H1 (cell line): ENCODE measurements around the gene CHST8. TPM values are rescaled to one million over a fixed set of nuclear protein-coding genes. Genes with fewer than 3 reads are reported as not detected.

ENCODE experiments used
- CHD1 ChIP-seq: IDR thresholded peaks from 2 replicates; pipeline ENCODE4 v1.6.1; 2012; ENCODE audit warnings: low read depth, low read length, improper control_type of control experiment
- RNF2 ChIP-seq: fragments of 200-900, 300-1000 bp; sonication (generic); IDR thresholded peaks from 2 replicates; pipeline ENCODE4 v1.7.1; 2016; ENCODE audit warnings: borderline replicate concordance, low read depth, mild to moderate bottlenecking, antibody characterized with exemption, low read length; ENCODE audit not compliant: poor library complexity, severe bottlenecking; ENCODE audit errors: missing control alignments
- TEAD4 ChIP-seq: IDR thresholded peaks from 2 replicates; pipeline ENCODE4 v1.6.1; 2012; ENCODE audit warnings: low read depth, low read length, inconsistent platforms, mixed read lengths
- polyA plus RNA-seq, 7 experiments: library from polyadenylated mRNA; depleted of rRNA in 3 of 7; stranded (reverse) in 5 of 7; unstranded in 2 of 7; fragments of >200 nt in 5 of 7; fragments of 200-250 nt in 2 of 7; gene quantifications; 1 replicate in 5 of 7; 2 replicates in 1 of 7; 4 replicates in 1 of 7; pipeline versions ENCODE4 v1.2.1 to v1.2.3, GENCODE V29; 2011 to 2013; ENCODE audit warnings: missing spikeins in 2 of 7, mixed read lengths in 2 of 7
- total RNA-seq: library from RNA; stranded (reverse); fragmentation: NEBNext Ultra II Directional; extraction: Animal tissue kit (Norgen Biotek cat#: 25700); gene quantifications from 2 replicates; pipeline ENCODE4 v1.2.1, GENCODE V29; 2021

CHST8 gene
- total and polyA plus RNA-seq, 2 of the 8 experiments (the other 6 are each of a cell fraction or from before 2014, with no cell fraction given), result 10.8 to 28.2 TPM

- TF ChIP-seq RNF2, result no peak
- no peak for TF ChIP-seq CHD1
- no peak for TF ChIP-seq TEAD4
Observed at GRCh38 chr19:33745297-33745696, 123.5 kb downstream of the CHST8 start (continued).
